MM.1S (cell line): ENCODE data around the gene CSRNP3.

Source experiments
- DNase-seq: peaks from one replicate; pipeline ENCODE4 v3.0.0-alpha.2; 2015
- H2AFZ ChIP-seq: fragments of 300-600 bp; sonication (generic); 2 replicates; pipeline ENCODE4 v1.6.0; 2016; ENCODE audit warnings: antibody characterized with exemption, low read length
- H3F3A ChIP-seq: fragments of 300-600 bp; sonication (generic); 2 replicates; pipeline ENCODE4 v1.6.1; 2016; ENCODE audit warnings: mild to moderate bottlenecking, antibody characterized with exemption, low read length, moderate library complexity, mixed read lengths; ENCODE audit not compliant: insufficient read depth
- H3K27ac ChIP-seq: fragments of 300-600 bp; sonication (generic); 2 replicates; pipeline ENCODE4 v1.5.1; 2016; ENCODE audit warnings: mild to moderate bottlenecking, low read length
- H3K27me3 ChIP-seq: fragments of 300-600 bp; sonication (generic); replicated peaks from 2 replicates; pipeline ENCODE4 v1.6.0; 2016; ENCODE audit warnings: low read length; ENCODE audit not compliant: insufficient read depth
- H3K36me3 ChIP-seq: fragments of 300-600 bp; sonication (generic); replicated peaks from 2 replicates; pipeline ENCODE4 v1.6.1; 2016; ENCODE audit warnings: mild to moderate bottlenecking, low read length, mixed read lengths; ENCODE audit not compliant: insufficient read depth
- H3K4me1 ChIP-seq: fragments of 300-600 bp; sonication (generic); 2 replicates; pipeline ENCODE4 v1.6.1; 2016; ENCODE audit warnings: low read length, mixed read lengths
- H3K4me2 ChIP-seq: fragments of 300-600 bp; sonication (generic); 2 replicates; pipeline ENCODE4 v1.6.0; 2016; ENCODE audit warnings: low read depth, low read length
- H3K4me3 ChIP-seq: fragments of 300-600 bp; sonication (generic); 2 replicates; pipeline ENCODE4 v1.5.1; 2016; ENCODE audit warnings: low read length, mixed read lengths
- H3K79me2 ChIP-seq: fragments of 300-600 bp; sonication (generic); 2 replicates; pipeline ENCODE4 v1.6.1; 2016; ENCODE audit warnings: mixed run types, low read length, mixed read lengths
- H3K9ac ChIP-seq: fragments of 300-600 bp; sonication (generic); 2 replicates; pipeline ENCODE4 v1.6.1; 2016; ENCODE audit warnings: low read length, mixed read lengths
- H3K9me2 ChIP-seq: fragments of 300-600 bp; sonication (generic); replicated peaks from 2 replicates; pipeline ENCODE4 v1.6.1; 2016; ENCODE audit warnings: mild to moderate bottlenecking, low read length, mixed read lengths; ENCODE audit not compliant: insufficient read depth
- H3K9me3 ChIP-seq: fragments of 300-600 bp; sonication (generic); replicated peaks from 2 replicates; pipeline ENCODE4 v1.6.1; 2016; ENCODE audit warnings: mild to moderate bottlenecking, low read length, mixed read lengths; ENCODE audit not compliant: insufficient read depth
- H4K20me1 ChIP-seq: fragments of 300-600 bp; sonication (generic); 2 replicates; pipeline ENCODE4 v1.6.1; 2016; ENCODE audit warnings: mild to moderate bottlenecking, low read length, moderate library complexity, mixed read lengths; ENCODE audit not compliant: insufficient read depth
- CTCF ChIP-seq: fragments of 300-600 bp; sonication (generic); IDR thresholded peaks from 2 replicates; pipeline ENCODE4 v1.5.1; 2016; ENCODE audit warnings: antibody characterized with exemption, low read length, mixed read lengths
- EZH2 ChIP-seq: fragments of 300-600 bp; sonication (generic); optimal IDR thresholded peaks from 2 replicates; pipeline ENCODE3; 2017; ENCODE audit warnings: low read depth, mild to moderate bottlenecking, antibody characterized with exemption, low read length, mixed read lengths
- EZH2phosphoT487 ChIP-seq: fragments of 300-600 bp; sonication (generic); IDR thresholded peaks from 2 replicates; pipeline ENCODE4 v1.6.1; 2018; ENCODE audit warnings: antibody characterized with exemption, low read length

CSRNP3 gene

GRCh38 chr2:165518611-165519010 is 49.1 kb downstream of the CSRNP3 start:
- DNase-seq, result no peak

DNA sequence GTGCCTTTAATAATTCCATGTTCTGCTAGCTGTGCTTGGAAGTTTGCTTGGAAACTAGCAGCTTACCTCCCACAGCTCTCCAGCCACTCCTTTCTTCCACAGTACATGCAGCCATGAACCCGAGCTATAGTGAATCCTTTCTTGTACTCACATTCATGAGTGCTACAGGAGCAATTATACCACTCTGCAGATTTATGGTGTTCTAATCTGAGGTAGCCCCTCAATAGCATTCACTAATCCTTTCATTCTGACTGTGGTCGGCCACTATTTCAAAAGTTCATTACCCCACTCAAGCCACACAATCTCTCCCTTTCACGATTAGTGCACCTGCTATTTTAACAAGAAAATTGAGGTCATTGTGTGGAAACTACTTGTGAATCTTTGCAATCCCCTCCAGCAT is 53.2 kb downstream of the CSRNP3 start:
- H3K9me3 ChIP-seq, result no peaks in the 10 kb centered on the region
- H3K4me3 ChIP-seq, result no peak overlapping the region
- no peaks in the 10 kb centered on the region for H3F3A ChIP-seq
- H2AFZ ChIP-seq, result no peak overlapping the region
- no peaks in the 10 kb centered on the region for H3K4me1 ChIP-seq
- no peak for DNase-seq
- no peak overlapping the region for H3K4me2 ChIP-seq
- no peaks in the 10 kb centered on the region for H3K27me3 ChIP-seq
- H3K9me2 ChIP-seq, result no peaks in the 10 kb centered on the region
- TF ChIP-seq EZH2 (no peak), CTCF (no peak), EZH2phosphoT487 (no peak)
- no peaks in the 10 kb centered on the region for H3K79me2 ChIP-seq
- H3K36me3 ChIP-seq, result no peaks in the 10 kb centered on the region
- no peaks in the 10 kb centered on the region for H4K20me1 ChIP-seq
- no peak overlapping the region for H3K9ac ChIP-seq
- H3K27ac ChIP-seq, result no peak overlapping the region

More at GRCh38 chr2:165518611-165519010, 49.1 kb downstream of the CSRNP3 start:
- H3F3A ChIP-seq, result no peaks in the 10 kb centered on the region
- no peaks in the 10 kb centered on the region for H4K20me1 ChIP-seq
- H3K27me3 ChIP-seq, result no peaks in the 10 kb centered on the region
- H3K4me2 ChIP-seq, result no peak overlapping the region
- no peaks in the 10 kb centered on the region for H3K79me2 ChIP-seq
- H3K27ac ChIP-seq, result no peak overlapping the region
- no peaks in the 10 kb centered on the region for H3K4me1 ChIP-seq
- no peak overlapping the region for H3K9ac ChIP-seq
- no peaks in the 10 kb centered on the region for H3K9me3 ChIP-seq
- H3K9me2 ChIP-seq, result no peaks in the 10 kb centered on the region
- no peak overlapping the region for H2AFZ ChIP-seq
- no peak overlapping the region for H3K4me3 ChIP-seq
- no peaks in the 10 kb centered on the region for H3K36me3 ChIP-seq
- TF ChIP-seq CTCF (no peak), EZH2 (no peak), EZH2phosphoT487 (no peak)

GRCh38 chr2:165524720-165525119 is 55.2 kb downstream of the CSRNP3 start:
- H3K9me2 ChIP-seq, result no peaks in the 10 kb centered on the region

More at GRCh38 chr2:165524720-165525119, 55.2 kb downstream of the CSRNP3 start:
- Histone ChIP-seq H3K4me2 (no peak overlapping the region), H3F3A (no peaks in the 10 kb centered on the region), H3K4me3 (no peak overlapping the region), H3K9me3 (no peaks in the 10 kb centered on the region), H3K79me2 (no peaks in the 10 kb centered on the region), H3K4me1 (no peaks in the 10 kb centered on the region), H3K36me3 (no peaks in the 10 kb centered on the region), H2AFZ (no peak overlapping the region), H3K9ac (no peak overlapping the region), H3K27me3 (no peaks in the 10 kb centered on the region), H3K27ac (no peak overlapping the region), H4K20me1 (no peaks in the 10 kb centered on the region)
- TF ChIP-seq EZH2phosphoT487 (no peak), EZH2 (no peak), CTCF (no peak)
- no peak for DNase-seq
